HT1080 (cell line): ENCODE results near the gene SLC26A9. TPM values are rescaled to one million over a fixed set of nuclear protein-coding genes. Genes with fewer than 3 reads are reported as not detected.

ENCODE experiments used
- DNase-seq: peaks from one replicate; pipeline ENCODE4 v3.0.0-alpha.2; 2015; ENCODE audit warnings: low read depth
- polyA plus RNA-seq, 2 experiments: library from polyadenylated mRNA; depleted of rRNA; stranded (reverse); fragments of >200 nt; gene quantifications; 2 replicates each; pipeline ENCODE4 v1.2.3, GENCODE V29; 2015
- total RNA-seq: library from RNA; depleted of rRNA; stranded (reverse); fragments of >200 nt; shearing (Covaris generic); gene quantifications from 2 replicates; pipeline ENCODE4 v1.2.3, GENCODE V29; 2014; rRNA removed

Gene SLC26A9
- 0.03 and 0.10 TPM in 2 replicates for total RNA-seq
- polyA plus RNA-seq (2015; cell fraction: cytosol; rRNA removed), result 0.13 and 0.19 TPM in 2 replicates
- 0.37 and 0.68 TPM in 2 replicates for polyA plus RNA-seq (2015; cell fraction: nucleus; rRNA removed)

- no peak for DNase-seq
Measured at GRCh38 chr1:205943245-205943644, at the start of gene SLC26A9. Gene SLC26A9 (minus strand): TSS chr1:205943456. CDS start chr1:205935820, 7,636 bp downstream.

GRCh38 chr1:205992218-205992882 is 49.1 kb upstream of the SLC26A9 start:
- DNase-seq, result no peak

- DNase-seq, result no peak
Measured at GRCh38 chr1:205991237-205991636, 48.0 kb upstream of the SLC26A9 start.

GRCh38 chr1:205990226-205990625 is 47.0 kb upstream of the SLC26A9 start:
- no peak for DNase-seq

- no peak for DNase-seq
Measured at GRCh38 chr1:205989786-205990185, 46.5 kb upstream of the SLC26A9 start.

- DNase-seq, result no peak
Measured at GRCh38 chr1:205988585-205988995, 45.3 kb upstream of the SLC26A9 start.

- no peak for DNase-seq
Measured at GRCh38 chr1:205986861-205987260, 43.6 kb upstream of the SLC26A9 start.

- DNase-seq, result no peak
Measured at GRCh38 chr1:205986292-205986691, 43.0 kb upstream of the SLC26A9 start.

- DNase-seq, result no peak
Measured at GRCh38 chr1:205985330-205986005, 42.2 kb upstream of the SLC26A9 start.

- peak; percentile 57 for DNase-seq
Measured at GRCh38 chr1:205983925-205984725, 40.9 kb upstream of the SLC26A9 start.

- DNase-seq, result no peak
Measured at GRCh38 chr1:205981257-205981656, 38.0 kb upstream of the SLC26A9 start.

- peak; percentile 56 for DNase-seq
Measured at GRCh38 chr1:205980237-205980870, 37.1 kb upstream of the SLC26A9 start.

- DNase-seq, result no peak
Measured at GRCh38 chr1:205979301-205979700, 36.0 kb upstream of the SLC26A9 start.

GRCh38 chr1:205978676-205979075 is 35.4 kb upstream of the SLC26A9 start:
- no peak for DNase-seq

GRCh38 chr1:205977402-205978014 is 34.3 kb upstream of the SLC26A9 start:
- peak; percentile 70 for DNase-seq

- peak; percentile 69 for DNase-seq
Measured at GRCh38 chr1:205976708-205977401, 33.6 kb upstream of the SLC26A9 start.

GRCh38 chr1:205976036-205976435 is 32.8 kb upstream of the SLC26A9 start:
- no peak for DNase-seq

- DNase-seq, result no peak
Measured at GRCh38 chr1:205975387-205975998, 32.2 kb upstream of the SLC26A9 start.

GRCh38 chr1:205974712-205975111 is 31.5 kb upstream of the SLC26A9 start:
- DNase-seq, result no peak
